Measurements from ENCODE around the gene LRBA. TPM values are rescaled to one million over a fixed set of nuclear protein-coding genes. Genes with fewer than 3 reads are reported as not detected.

LRBA gene
- total RNA-seq, 1 experiment from 2014 or later = 69.1 TPM

DNA sequence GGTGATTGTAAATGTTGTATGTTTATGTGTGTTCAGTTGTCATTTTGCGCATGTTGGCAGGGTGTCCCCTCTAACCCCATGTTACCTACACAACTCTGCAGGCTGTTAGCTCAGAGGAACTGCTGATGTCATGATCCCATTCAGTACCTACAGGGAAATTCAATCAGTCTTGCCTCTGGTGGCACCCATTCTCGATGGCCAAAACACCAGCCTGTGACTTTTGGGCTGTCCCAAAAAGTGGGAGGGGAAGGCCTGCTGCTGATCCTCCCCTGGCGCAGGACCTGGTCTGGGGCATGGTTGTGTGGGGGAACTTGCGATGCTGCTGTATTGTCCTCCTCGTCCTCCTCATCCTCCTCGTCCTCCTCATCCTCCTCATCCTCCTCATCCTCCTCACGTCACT, 762.3 kb downstream of the LRBA start (continued):
- no peak for TF ChIP-seq GTF2I (CRISPR knock-in tag; conservative IDR thresholded peaks at IDR 0.05)

DNA sequence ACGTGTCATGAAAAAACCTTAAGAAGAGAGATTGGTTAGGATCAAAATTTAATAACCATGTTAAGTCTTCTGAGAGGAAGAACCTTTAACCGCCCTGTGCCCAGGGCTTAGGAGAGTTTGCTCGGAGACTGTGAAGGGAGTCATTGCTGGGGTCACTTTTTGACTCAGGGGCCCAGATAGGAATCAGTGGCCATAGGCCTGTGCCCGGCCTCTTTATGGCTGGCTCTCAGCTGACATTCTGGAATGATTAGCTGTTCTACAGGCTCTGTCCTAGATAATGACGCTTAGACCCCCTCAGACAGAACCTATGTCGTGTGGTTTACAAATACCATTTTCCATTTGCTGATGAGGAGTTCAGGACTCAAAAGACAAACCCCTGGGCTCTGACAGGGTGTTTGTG, 762.8 kb downstream of the LRBA start:
- Mint-ChIP-seq H3K27me3 (ENCODE audit: low read depth) (no peaks in the 10 kb centered on the region; the same call in 1 of the 2 replicates), H3K27ac (peak overlapping the region; percentile 66; the same call in 1 of the 2 replicates), H3K4me3 (no peak overlapping the region), H3K4me1 (peaks cover 34% of the 10 kb centered on the region), H3K36me3 (no peaks in the 10 kb centered on the region), H3K9me3 (peaks cover 4% of the 10 kb centered on the region; the same call in 1 of the 2 replicates)
- POLR2A ChIA-PET = no interaction called here
- CTCF ChIA-PET = interaction anchor here (1.6 kb wide), 1 partner anchor 9 kb away, joined by 15 read pairs; no protein-coding TSS in a partner anchor
- DNase-seq (ENCODE audit: low spot score) (no peak), ATAC-seq (no peak)
- TF ChIP-seq, protein P1, sequence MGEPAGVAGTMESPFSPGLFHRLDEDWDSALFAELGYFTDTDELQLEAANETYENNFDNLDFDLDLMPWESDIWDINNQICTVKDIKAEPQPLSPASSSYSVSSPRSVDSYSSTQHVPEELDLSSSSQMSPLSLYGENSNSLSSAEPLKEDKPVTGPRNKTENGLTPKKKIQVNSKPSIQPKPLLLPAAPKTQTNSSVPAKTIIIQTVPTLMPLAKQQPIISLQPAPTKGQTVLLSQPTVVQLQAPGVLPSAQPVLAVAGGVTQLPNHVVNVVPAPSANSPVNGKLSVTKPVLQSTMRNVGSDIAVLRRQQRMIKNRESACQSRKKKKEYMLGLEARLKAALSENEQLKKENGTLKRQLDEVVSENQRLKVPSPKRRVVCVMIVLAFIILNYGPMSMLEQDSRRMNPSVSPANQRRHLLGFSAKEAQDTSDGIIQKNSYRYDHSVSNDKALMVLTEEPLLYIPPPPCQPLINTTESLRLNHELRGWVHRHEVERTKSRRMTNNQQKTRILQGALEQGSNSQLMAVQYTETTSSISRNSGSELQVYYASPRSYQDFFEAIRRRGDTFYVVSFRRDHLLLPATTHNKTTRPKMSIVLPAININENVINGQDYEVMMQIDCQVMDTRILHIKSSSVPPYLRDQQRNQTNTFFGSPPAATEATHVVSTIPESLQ (CRISPR knock-in tag; IDR thresholded peaks at IDR 0.05) = no peak
- TF ChIP-seq, protein P2, sequence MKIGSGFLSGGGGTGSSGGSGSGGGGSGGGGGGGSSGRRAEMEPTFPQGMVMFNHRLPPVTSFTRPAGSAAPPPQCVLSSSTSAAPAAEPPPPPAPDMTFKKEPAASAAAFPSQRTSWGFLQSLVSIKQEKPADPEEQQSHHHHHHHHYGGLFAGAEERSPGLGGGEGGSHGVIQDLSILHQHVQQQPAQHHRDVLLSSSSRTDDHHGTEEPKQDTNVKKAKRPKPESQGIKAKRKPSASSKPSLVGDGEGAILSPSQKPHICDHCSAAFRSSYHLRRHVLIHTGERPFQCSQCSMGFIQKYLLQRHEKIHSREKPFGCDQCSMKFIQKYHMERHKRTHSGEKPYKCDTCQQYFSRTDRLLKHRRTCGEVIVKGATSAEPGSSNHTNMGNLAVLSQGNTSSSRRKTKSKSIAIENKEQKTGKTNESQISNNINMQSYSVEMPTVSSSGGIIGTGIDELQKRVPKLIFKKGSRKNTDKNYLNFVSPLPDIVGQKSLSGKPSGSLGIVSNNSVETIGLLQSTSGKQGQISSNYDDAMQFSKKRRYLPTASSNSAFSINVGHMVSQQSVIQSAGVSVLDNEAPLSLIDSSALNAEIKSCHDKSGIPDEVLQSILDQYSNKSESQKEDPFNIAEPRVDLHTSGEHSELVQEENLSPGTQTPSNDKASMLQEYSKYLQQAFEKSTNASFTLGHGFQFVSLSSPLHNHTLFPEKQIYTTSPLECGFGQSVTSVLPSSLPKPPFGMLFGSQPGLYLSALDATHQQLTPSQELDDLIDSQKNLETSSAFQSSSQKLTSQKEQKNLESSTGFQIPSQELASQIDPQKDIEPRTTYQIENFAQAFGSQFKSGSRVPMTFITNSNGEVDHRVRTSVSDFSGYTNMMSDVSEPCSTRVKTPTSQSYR (CRISPR knock-in tag; IDR thresholded peaks at IDR 0.05) = no peak
- TF ChIP-seq CREB1 (CRISPR knock-in tag; IDR thresholded peaks at IDR 0.05) (no peak), EMX1 (CRISPR knock-in tag; IDR thresholded peaks at IDR 0.05) (no peak), FOXK1 (CRISPR knock-in tag; IDR thresholded peaks at IDR 0.05) (no peak), IRF2 (CRISPR knock-in tag; IDR thresholded peaks at IDR 0.05; ENCODE audit: borderline replicate concordance, low read depth) (no peak), SMAD4 (CRISPR knock-in tag; IDR thresholded peaks at IDR 0.05) (no peak), ZNF396 (CRISPR knock-in tag; IDR thresholded peaks at IDR 0.05; ENCODE audit: borderline replicate concordance) (no peak), ZNF263 (CRISPR knock-in tag; IDR thresholded peaks at IDR 0.05; ENCODE audit: low read depth) (no peak), MXD4 (CRISPR knock-in tag; IDR thresholded peaks at IDR 0.05; ENCODE audit: borderline replicate concordance) (no peak), NFE2L1 (CRISPR knock-in tag; IDR thresholded peaks at IDR 0.05) (no peak), TEAD1 (CRISPR knock-in tag; IDR thresholded peaks at IDR 0.05) (no peak), PRRX2 (CRISPR knock-in tag; IDR thresholded peaks at IDR 0.05) (no peak), CBFB (CRISPR knock-in tag; IDR thresholded peaks at IDR 0.05; ENCODE audit: low read depth) (no peak), ZNF317 (CRISPR knock-in tag; IDR thresholded peaks at IDR 0.05; ENCODE audit: borderline replicate concordance, low read depth) (no peak)
- TF ChIP-seq, protein P3, sequence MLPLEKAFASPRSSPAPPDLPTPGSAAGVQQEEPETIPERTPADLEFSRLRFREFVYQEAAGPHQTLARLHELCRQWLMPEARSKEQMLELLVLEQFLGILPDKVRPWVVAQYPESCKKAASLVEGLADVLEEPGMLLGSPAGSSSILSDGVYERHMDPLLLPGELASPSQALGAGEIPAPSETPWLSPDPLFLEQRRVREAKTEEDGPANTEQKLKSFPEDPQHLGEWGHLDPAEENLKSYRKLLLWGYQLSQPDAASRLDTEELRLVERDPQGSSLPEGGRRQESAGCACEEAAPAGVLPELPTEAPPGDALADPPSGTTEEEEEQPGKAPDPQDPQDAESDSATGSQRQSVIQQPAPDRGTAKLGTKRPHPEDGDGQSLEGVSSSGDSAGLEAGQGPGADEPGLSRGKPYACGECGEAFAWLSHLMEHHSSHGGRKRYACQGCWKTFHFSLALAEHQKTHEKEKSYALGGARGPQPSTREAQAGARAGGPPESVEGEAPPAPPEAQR (CRISPR knock-in tag; IDR thresholded peaks at IDR 0.05) = no peak
- TF ChIP-seq, protein P4, sequence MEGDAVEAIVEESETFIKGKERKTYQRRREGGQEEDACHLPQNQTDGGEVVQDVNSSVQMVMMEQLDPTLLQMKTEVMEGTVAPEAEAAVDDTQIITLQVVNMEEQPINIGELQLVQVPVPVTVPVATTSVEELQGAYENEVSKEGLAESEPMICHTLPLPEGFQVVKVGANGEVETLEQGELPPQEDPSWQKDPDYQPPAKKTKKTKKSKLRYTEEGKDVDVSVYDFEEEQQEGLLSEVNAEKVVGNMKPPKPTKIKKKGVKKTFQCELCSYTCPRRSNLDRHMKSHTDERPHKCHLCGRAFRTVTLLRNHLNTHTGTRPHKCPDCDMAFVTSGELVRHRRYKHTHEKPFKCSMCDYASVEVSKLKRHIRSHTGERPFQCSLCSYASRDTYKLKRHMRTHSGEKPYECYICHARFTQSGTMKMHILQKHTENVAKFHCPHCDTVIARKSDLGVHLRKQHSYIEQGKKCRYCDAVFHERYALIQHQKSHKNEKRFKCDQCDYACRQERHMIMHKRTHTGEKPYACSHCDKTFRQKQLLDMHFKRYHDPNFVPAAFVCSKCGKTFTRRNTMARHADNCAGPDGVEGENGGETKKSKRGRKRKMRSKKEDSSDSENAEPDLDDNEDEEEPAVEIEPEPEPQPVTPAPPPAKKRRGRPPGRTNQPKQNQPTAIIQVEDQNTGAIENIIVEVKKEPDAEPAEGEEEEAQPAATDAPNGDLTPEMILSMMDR (IDR thresholded peaks at IDR 0.05) = no peak
- TF ChIP-seq, protein P5, sequence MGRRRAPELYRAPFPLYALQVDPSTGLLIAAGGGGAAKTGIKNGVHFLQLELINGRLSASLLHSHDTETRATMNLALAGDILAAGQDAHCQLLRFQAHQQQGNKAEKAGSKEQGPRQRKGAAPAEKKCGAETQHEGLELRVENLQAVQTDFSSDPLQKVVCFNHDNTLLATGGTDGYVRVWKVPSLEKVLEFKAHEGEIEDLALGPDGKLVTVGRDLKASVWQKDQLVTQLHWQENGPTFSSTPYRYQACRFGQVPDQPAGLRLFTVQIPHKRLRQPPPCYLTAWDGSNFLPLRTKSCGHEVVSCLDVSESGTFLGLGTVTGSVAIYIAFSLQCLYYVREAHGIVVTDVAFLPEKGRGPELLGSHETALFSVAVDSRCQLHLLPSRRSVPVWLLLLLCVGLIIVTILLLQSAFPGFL (CRISPR knock-in tag; IDR thresholded peaks at IDR 0.05; ENCODE audit: borderline replicate concordance) = no peak
- TF ChIP-seq, protein P6, sequence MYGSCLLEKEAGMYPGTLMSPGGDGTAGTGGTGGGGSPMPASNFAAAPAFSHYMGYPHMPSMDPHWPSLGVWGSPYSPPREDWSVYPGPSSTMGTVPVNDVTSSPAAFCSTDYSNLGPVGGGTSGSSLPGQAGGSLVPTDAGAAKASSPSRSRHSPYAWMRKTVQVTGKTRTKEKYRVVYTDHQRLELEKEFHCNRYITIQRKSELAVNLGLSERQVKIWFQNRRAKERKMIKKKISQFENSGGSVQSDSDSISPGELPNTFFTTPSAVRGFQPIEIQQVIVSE (CRISPR knock-in tag; IDR thresholded peaks at IDR 0.05; ENCODE audit: borderline replicate concordance) = no peak
